Mucosa of descending colon (tissue), 3 donors: ENCODE measurements around the gene AFTPH. TPM values are rescaled to one million over a fixed set of nuclear protein-coding genes. Genes with fewer than 3 reads are reported as not detected.
"Not testable (repeated sequence)": the region's sequence is repeated elsewhere in the genome, so short reads cannot be mapped to it uniquely, and the experiment has no call there.

Experiments
- ATAC-seq: fragments of 200-7000 bp; cut with Tn5 transposase; one replicate; pipeline ENCODE4 v1.9.1; 2020; ENCODE audit warnings: mild to moderate bottlenecking, moderate library complexity
- DNase-seq, 3 donors: peaks; one replicate each; pipeline ENCODE4 v3.0.0-alpha.2; 2020
- H3K36me3 ChIP-seq: fragments of 200-600 bp; one replicate; pipeline ENCODE4 v1.8.0; 2021; ENCODE audit warnings: low read depth, mild to moderate bottlenecking
- H3K4me1 ChIP-seq: fragments of 200-600 bp; one replicate; pipeline ENCODE4 v1.8.0; 2021; ENCODE audit warnings: low read depth, mild to moderate bottlenecking
- H3K4me3 ChIP-seq: fragments of 200-600 bp; one replicate; pipeline ENCODE4 v1.8.0; 2021; ENCODE audit warnings: mild to moderate bottlenecking
- H3K9me3 ChIP-seq: fragments of 200-600 bp; one replicate; pipeline ENCODE4 v1.8.0; 2021; ENCODE audit warnings: mild to moderate bottlenecking
- intact Hi-C, 2 donors: fragments of 100-400 bp; cut with DNase I in 1 of 2; cut with micrococcal nuclease in 1 of 2; formaldehyde crosslinking; loops; one replicate each; pipeline versions ENCODE4 v1.11.0 to v1.11.1; 2022; cut with DNase I, micrococcal nuclease
- total RNA-seq, 3 donors: library from RNA; stranded (reverse); fragmentation: NEBNext Ultra II Directional in 2 of 3; extraction: Animal tissue kit (Norgen Biotek cat#: 25700) in 2 of 3; gene quantifications; one replicate each; pipeline versions ENCODE4 v1.2.1 to v1.2.4, GENCODE V29; 2021 to 2023
- TF ChIP-seq, protein P1 (sequence below): fragments of 200-600 bp; IDR thresholded peaks from one replicate; pipeline ENCODE4 v1.8.0; 2022; ENCODE audit warnings: antibody characterized with exemption, mild to moderate bottlenecking
- donor health status: DM: no; HTN: no; CAD: no; lungs with moderate emphysema.
- donor health status: DM: no; HTN: no; CAD: no.
- donor health status: DM: no; HTN: yes; CAD: no.

AFTPH gene
- total RNA-seq, 3 donors from 2014 or later = 45.9 to 61.2 (median 50.4) TPM

DNA sequence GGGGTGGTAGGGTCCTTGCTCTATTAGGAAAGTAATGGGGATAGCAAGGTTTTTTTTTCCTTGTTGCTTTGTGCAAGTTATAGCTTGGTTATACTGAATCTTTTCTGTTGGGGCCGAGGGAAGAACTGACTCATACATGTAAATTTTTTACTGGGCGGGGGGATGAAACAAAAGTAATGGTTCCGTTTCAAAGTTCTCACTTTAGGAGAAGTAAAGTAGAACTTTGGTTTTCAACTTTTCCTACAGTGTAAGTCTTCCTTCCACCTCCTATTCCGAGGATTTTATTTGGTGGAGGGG, 1.1 kb downstream of the AFTPH start:
- H3K36me3 ChIP-seq = no peaks in the 10 kb centered on the region
- H3K9me3 ChIP-seq = no peaks in the 10 kb centered on the region
- DNase-seq (peak in 1 of 3 donors; percentile 60), ATAC-seq (peak; percentile 7)
- intact Hi-C loops = no loop called here
- peak overlapping the region; percentile 97 for H3K4me3 ChIP-seq
- peaks cover 21% of the 10 kb centered on the region for H3K4me1 ChIP-seq
- TF ChIP-seq, protein P1, sequence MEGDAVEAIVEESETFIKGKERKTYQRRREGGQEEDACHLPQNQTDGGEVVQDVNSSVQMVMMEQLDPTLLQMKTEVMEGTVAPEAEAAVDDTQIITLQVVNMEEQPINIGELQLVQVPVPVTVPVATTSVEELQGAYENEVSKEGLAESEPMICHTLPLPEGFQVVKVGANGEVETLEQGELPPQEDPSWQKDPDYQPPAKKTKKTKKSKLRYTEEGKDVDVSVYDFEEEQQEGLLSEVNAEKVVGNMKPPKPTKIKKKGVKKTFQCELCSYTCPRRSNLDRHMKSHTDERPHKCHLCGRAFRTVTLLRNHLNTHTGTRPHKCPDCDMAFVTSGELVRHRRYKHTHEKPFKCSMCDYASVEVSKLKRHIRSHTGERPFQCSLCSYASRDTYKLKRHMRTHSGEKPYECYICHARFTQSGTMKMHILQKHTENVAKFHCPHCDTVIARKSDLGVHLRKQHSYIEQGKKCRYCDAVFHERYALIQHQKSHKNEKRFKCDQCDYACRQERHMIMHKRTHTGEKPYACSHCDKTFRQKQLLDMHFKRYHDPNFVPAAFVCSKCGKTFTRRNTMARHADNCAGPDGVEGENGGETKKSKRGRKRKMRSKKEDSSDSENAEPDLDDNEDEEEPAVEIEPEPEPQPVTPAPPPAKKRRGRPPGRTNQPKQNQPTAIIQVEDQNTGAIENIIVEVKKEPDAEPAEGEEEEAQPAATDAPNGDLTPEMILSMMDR = no peak

DNA sequence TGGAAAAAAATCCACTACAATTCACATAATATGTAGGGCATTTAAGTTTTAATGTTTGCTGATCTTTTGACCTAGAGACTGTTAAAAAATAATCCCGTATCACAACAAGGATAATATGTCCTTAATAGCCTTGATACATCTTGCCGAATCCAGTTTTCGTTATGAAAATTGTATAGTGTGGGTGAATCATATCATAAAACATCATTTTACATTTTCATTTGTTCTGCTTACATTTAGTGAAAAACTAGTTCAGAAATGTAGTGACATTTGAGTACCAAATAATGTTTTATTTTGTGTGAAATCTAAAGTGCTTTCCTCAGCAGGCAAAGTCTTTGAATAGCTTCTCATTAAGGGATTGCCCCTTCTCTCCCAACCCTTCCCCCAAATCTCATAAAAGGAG, 1.9 kb downstream of the AFTPH start:
- Histone ChIP-seq H3K4me1 (peaks cover 21% of the 10 kb centered on the region), H3K36me3 (no peaks in the 10 kb centered on the region), H3K4me3 (no peak overlapping the region), H3K9me3 (no peaks in the 10 kb centered on the region)
- DNase-seq (no peak), ATAC-seq (no peak)
- intact Hi-C loops = no loop called here
- TF ChIP-seq, protein P1 = no peak

DNA sequence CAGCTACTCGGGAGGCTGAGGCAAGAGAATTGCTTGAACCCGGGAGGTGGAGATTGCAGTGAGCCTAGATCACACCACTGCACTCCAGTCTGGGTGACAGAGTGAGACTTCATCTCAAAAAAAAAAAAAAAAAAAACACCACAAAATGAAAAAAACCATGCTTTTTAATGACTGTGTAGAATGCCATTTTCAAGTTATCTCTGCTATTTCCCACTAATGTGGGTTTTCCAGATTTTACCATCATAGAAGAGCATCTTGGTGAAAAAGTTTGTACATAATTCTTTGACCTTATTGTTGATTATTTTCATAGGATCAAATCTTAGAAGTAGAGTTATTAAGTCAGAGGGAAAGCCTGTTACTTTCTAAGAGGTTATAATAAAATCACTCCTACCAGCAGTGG, 6.8 kb downstream of the AFTPH start:
- H3K4me1 ChIP-seq = peaks cover 16% of the 10 kb centered on the region
- ATAC-seq, H3K9me3 ChIP-seq, H3K36me3 ChIP-seq, intact Hi-C loops, H3K4me3 ChIP-seq, DNase-seq: not testable (repeated sequence)

DNA sequence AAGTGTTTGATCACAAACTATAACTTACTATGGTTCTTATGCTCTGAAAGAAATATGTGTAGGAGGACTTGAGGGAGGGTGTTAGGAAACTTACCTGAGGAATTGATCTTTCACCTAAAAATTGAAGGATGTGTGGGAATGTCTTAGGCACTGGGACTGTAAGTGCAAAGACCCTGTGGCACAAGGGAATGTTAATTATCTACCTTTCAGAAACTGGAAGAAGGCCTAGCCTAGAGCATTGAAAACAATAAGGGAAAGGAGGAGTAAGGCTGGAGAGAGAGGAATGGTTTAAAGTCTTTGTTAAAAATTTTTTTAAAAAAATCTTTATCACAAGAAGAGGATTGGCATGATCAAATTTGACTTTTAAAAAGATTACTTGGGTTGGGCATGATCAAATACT, 7.9 kb downstream of the AFTPH start:
- Histone ChIP-seq H3K36me3 (no peaks in the 10 kb centered on the region), H3K4me1 (peaks cover 10% of the 10 kb centered on the region), H3K9me3 (no peaks in the 10 kb centered on the region), H3K4me3 (no peak overlapping the region)
- ATAC-seq (no peak), DNase-seq (no peak)
- intact Hi-C loops = no loop called here
- TF ChIP-seq, protein P1 = no peak

DNA sequence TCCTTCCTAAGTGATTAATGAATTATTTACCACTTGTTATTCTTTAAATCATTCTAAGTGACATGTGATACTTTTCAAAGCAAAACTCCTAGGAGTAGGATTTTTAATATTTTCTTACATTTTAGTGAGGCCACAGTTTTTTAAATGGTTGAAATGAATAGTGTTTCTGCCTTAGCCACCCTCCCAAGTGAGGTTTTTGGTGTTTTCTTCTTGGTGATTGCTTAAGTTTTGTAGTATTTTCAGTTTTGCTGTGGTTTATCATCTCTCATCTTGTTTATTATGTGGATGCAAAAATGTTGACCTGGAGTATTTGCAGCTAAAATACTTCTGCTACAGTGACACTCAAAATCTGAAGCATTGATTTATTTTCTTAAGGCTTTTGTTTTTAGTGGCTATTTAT, 9.8 kb downstream of the AFTPH start:
- Histone ChIP-seq H3K4me1 (peaks cover 5% of the 10 kb centered on the region), H3K36me3 (no peaks in the 10 kb centered on the region)
- TF ChIP-seq, protein P1 = no peak

DNA sequence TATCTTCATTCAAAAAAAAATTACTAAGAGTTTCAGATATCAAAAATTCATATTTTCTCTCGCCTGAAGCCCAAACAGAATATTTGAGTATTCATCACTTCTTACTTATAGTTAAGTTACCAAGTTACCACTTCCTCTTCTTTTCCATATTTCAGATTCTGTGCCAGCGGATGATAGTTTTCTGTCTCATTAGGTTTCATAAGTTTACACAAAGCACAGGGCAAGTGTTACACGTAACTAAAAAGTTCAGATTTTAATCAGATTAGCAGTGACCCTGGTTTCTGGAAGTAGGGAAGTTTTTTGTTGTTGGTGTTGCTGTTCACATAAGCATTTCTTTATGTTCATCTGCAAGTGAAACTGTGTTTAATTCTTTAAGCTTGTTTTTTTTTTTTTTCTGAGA, 10.2 kb downstream of the AFTPH start:
- Histone ChIP-seq H3K9me3 (no peaks in the 10 kb centered on the region), H3K4me1 (peaks cover 5% of the 10 kb centered on the region), H3K4me3 (no peak overlapping the region), H3K36me3 (no peaks in the 10 kb centered on the region)
- no peak for ATAC-seq
- intact Hi-C loops = no loop called here
- TF ChIP-seq, protein P1 = no peak
- no peak for DNase-seq

More for the DNA sequence above, 9.8 kb downstream of the AFTPH start:
- H3K9me3 ChIP-seq = no peaks in the 10 kb centered on the region
- ATAC-seq (no peak), DNase-seq (no peak)
- H3K4me3 ChIP-seq = no peak overlapping the region
- intact Hi-C loops = no loop called here
